Measurements from ENCODE around the gene RAPGEF6.

DNA sequence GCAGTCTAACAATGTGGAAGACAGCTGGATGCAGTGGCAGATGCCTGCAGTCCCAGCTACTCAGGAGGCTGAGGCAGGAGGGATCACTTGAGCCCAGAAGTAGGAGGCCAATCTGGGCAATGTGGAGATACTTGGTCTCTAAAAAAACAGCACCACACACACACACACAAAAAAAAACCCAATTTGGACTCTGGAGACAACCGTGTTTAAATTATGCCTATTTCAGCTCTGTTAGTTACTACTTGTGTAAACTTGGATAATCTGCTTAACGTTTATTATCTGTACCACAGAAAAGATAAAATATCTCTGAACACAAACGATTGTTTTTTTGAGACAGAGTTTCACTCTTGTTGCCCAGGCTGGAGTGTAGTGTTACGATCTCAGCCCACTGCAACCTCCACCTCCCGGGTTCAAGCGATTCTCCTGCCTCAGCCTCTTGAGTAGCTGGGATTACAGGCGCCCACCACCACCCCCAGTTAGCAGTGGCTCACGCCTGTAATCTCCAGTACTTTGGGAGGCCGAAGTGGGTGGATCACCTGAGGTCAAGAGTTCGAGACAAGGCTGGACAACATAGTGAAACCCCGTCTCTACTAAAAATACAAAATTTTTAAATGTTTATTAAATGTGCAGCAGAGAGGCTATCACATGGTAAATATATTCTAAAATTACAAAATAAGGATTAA is 17.7 kb downstream of the RAPGEF6 start:
- TF ChIP-seq, protein P1, sequence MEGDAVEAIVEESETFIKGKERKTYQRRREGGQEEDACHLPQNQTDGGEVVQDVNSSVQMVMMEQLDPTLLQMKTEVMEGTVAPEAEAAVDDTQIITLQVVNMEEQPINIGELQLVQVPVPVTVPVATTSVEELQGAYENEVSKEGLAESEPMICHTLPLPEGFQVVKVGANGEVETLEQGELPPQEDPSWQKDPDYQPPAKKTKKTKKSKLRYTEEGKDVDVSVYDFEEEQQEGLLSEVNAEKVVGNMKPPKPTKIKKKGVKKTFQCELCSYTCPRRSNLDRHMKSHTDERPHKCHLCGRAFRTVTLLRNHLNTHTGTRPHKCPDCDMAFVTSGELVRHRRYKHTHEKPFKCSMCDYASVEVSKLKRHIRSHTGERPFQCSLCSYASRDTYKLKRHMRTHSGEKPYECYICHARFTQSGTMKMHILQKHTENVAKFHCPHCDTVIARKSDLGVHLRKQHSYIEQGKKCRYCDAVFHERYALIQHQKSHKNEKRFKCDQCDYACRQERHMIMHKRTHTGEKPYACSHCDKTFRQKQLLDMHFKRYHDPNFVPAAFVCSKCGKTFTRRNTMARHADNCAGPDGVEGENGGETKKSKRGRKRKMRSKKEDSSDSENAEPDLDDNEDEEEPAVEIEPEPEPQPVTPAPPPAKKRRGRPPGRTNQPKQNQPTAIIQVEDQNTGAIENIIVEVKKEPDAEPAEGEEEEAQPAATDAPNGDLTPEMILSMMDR (IDR thresholded peaks at IDR 0.05), result no peak
- TF ChIP-seq POLR2A (IDR thresholded peaks at IDR 0.05) (no peak), POLR2AphosphoS5 (IDR thresholded peaks at IDR 0.05) (no peak), EP300 (IDR thresholded peaks at IDR 0.05) (no peak)
